ENCODE measurements around the gene DOCK1. TPM values are rescaled to one million over a fixed set of nuclear protein-coding genes. Genes with fewer than 3 reads are reported as not detected.

DOCK1 gene
- total RNA-seq, 6 experiments from 2014 or later = 50.6 to 59.9 (median 54.7) TPM

GRCh38 chr10:126979311-126979710, 74.1 kb downstream of the DOCK1 start:
- no peak for TF ChIP-seq CTCF (IDR thresholded peaks at IDR 0.05)
- H3K36me3 Mint-ChIP-seq (ENCODE audit: low read depth) = peaks cover 35% of the 10 kb centered on the region
- no peak for DNase-seq
- no peak overlapping the region for H3K4me3 Mint-ChIP-seq
- no peaks in the 10 kb centered on the region for H3K27me3 Mint-ChIP-seq (ENCODE audit: insufficient read depth)
- H3K4me1 Mint-ChIP-seq (ENCODE audit: low read depth) = peaks cover 30% of the 10 kb centered on the region
- 0 out of 2 replicates have a peak overlapping the region, but pooled peaks have one; percentile 3 for H3K27ac Mint-ChIP-seq
- H3K9me3 Mint-ChIP-seq = no peaks in the 10 kb centered on the region

- Mint-ChIP-seq H3K9me3 (no peaks in the 10 kb centered on the region), H3K4me1 (ENCODE audit: low read depth) (no peaks in the 10 kb centered on the region), H3K4me3 (no peak overlapping the region), H3K27me3 (ENCODE audit: insufficient read depth) (no peaks in the 10 kb centered on the region), H3K27ac (no peak overlapping the region), H3K36me3 (ENCODE audit: low read depth) (peaks cover 38% of the 10 kb centered on the region)
- no peak for DNase-seq
- TF ChIP-seq CTCF (IDR thresholded peaks at IDR 0.05) = no peak
Observed at GRCh38 chr10:126993208-126993607, 88.0 kb downstream of the DOCK1 start.

- no peak for DNase-seq
- no peaks in the 10 kb centered on the region for H3K27me3 Mint-ChIP-seq (ENCODE audit: insufficient read depth)
- H3K36me3 Mint-ChIP-seq (ENCODE audit: low read depth) = peaks cover 64% of the 10 kb centered on the region
- no peaks in the 10 kb centered on the region for H3K9me3 Mint-ChIP-seq
- no peaks in the 10 kb centered on the region for H3K4me1 Mint-ChIP-seq (ENCODE audit: low read depth)
- no peak for TF ChIP-seq CTCF (IDR thresholded peaks at IDR 0.05)
- no peak overlapping the region for H3K4me3 Mint-ChIP-seq
- H3K27ac Mint-ChIP-seq = no peak overlapping the region
Observed at GRCh38 chr10:126997801-126998590, 92.8 kb downstream of the DOCK1 start.

GRCh38 chr10:127000598-127000997, 95.4 kb downstream of the DOCK1 start:
- Mint-ChIP-seq H3K27me3 (ENCODE audit: insufficient read depth) (no peaks in the 10 kb centered on the region), H3K27ac (no peak overlapping the region)
- no peak for TF ChIP-seq CTCF (IDR thresholded peaks at IDR 0.05)

GRCh38 chr10:127003032-127003685, 97.9 kb downstream of the DOCK1 start:
- no peak for DNase-seq
- Mint-ChIP-seq H3K27ac (no peak overlapping the region), H3K9me3 (no peaks in the 10 kb centered on the region), H3K4me1 (ENCODE audit: low read depth) (no peaks in the 10 kb centered on the region), H3K27me3 (ENCODE audit: insufficient read depth) (no peaks in the 10 kb centered on the region), H3K4me3 (no peak overlapping the region), H3K36me3 (ENCODE audit: low read depth) (peaks cover 45% of the 10 kb centered on the region)
- TF ChIP-seq CTCF (IDR thresholded peaks at IDR 0.05) = no peak

More at GRCh38 chr10:127000598-127000997, 95.4 kb downstream of the DOCK1 start:
- Mint-ChIP-seq H3K36me3 (ENCODE audit: low read depth) (peaks cover 55% of the 10 kb centered on the region), H3K9me3 (no peaks in the 10 kb centered on the region), H3K4me1 (ENCODE audit: low read depth) (no peaks in the 10 kb centered on the region), H3K4me3 (no peak overlapping the region)
- DNase-seq = no peak

Data from HFFc6 (cell line).